K562 (cell line): ENCODE results near the gene UBE2S. TPM values are rescaled to one million over a fixed set of nuclear protein-coding genes. Genes with fewer than 3 reads are reported as not detected.
A peak's percentile ranks its signal among the peaks of the same experiment; 100 is the strongest.
"Not testable (repeated sequence)": the region's sequence is repeated elsewhere in the genome, so short reads cannot be mapped to it uniquely, and the experiment has no call there.

ENCODE experiments used
- CBX1 ChIP-seq: sonication (generic); IDR thresholded peaks from 2 replicates; pipeline ENCODE4 v1.6.1; 2016; ENCODE audit warnings: antibody characterized with exemption, low read depth, mild to moderate bottlenecking
- ERF ChIP-seq: fragments of 450-650 bp; formaldehyde crosslinking; IDR thresholded peaks from 2 replicates; pipeline ENCODE4 v1.4.0; 2020; ENCODE audit warnings: mild to moderate bottlenecking, mixed read lengths
- ILF3 ChIP-seq: fragments of 450-650 bp; IDR thresholded peaks from 2 replicates; pipeline ENCODE4 v1.6.1; 2018; ENCODE audit warnings: antibody characterized with exemption, mild to moderate bottlenecking, moderate library complexity, borderline replicate concordance
- RB1 ChIP-seq: fragments of 450-650 bp; IDR thresholded peaks from 2 replicates; pipeline ENCODE4 v1.6.1; 2017; ENCODE audit warnings: low read depth, mild to moderate bottlenecking
- RBFOX2 ChIP-seq: fragments of 200-400 bp; formaldehyde crosslinking; IDR thresholded peaks from 2 replicates; pipeline ENCODE4 v1.6.1; 2017; ENCODE audit warnings: low read depth, mild to moderate bottlenecking, low read length, moderate library complexity
- RBM14 ChIP-seq: fragments of 200-400 bp; formaldehyde crosslinking; IDR thresholded peaks from 2 replicates; pipeline ENCODE4 v1.6.1; 2018; ENCODE audit warnings: low read depth, mild to moderate bottlenecking, low read length, moderate library complexity, borderline replicate concordance; ENCODE audit not compliant: insufficient read depth
- RBM22 ChIP-seq: fragments of 200-400 bp; formaldehyde crosslinking; IDR thresholded peaks from 2 replicates; pipeline ENCODE4 v1.6.1; 2018; ENCODE audit warnings: low read length, low read depth; ENCODE audit not compliant: poor library complexity, severe bottlenecking
- SMAD1 ChIP-seq: fragments of 150-350 bp; IDR thresholded peaks from 2 replicates; pipeline ENCODE4 v1.6.1; 2014; ENCODE audit warnings: low read length, low read depth; ENCODE audit not compliant: partially characterized antibody
- SRF ChIP-seq, 2 experiments: fragments of 250-450, 450-650 bp in 1 of 2; sonication (Bioruptor Pico) in 1 of 2; sonication (generic) in 1 of 2; formaldehyde crosslinking; IDR thresholded peaks; 2 replicates each; pipeline versions ENCODE4 v1.5.0 to v1.5.1; 2020 to 2022; ENCODE audit warnings: mild to moderate bottlenecking in 1 of 2, missing genetic modification reagents in 1 of 2
- U2AF1 ChIP-seq: fragments of 200-400 bp; formaldehyde crosslinking; optimal IDR thresholded peaks from 2 replicates; pipeline ENCODE3; 2017; ENCODE audit warnings: mild to moderate bottlenecking, low read depth, low read length, moderate library complexity
- YY1 ChIP-seq, 3 experiments: IDR thresholded peaks; 2 replicates each; pipeline ENCODE4 v1.6.1; 2011; ENCODE audit warnings: low read length in 2 of 3, mild to moderate bottlenecking in 2 of 3, moderate library complexity in 2 of 3, borderline replicate concordance in 1 of 3, control low read depth in 1 of 3, low read depth in 1 of 3; ENCODE audit not compliant: insufficient read depth in 3 of 3, insufficient replicate concordance in 2 of 3, control insufficient read depth in 1 of 3, insufficient read length in 1 of 3; ENCODE audit errors: extremely low read depth in 1 of 3
- ZFX ChIP-seq: sonication (generic); formaldehyde crosslinking; IDR thresholded peaks from 2 replicates; pipeline ENCODE4 v1.8.0; 2022; ENCODE audit warnings: mild to moderate bottlenecking, missing genetic modification reagents, moderate library complexity
- ZNF436 ChIP-seq: fragments of 250-450, 450-650 bp; sonication (Bioruptor Pico); formaldehyde crosslinking; IDR thresholded peaks from 2 replicates; pipeline ENCODE4 v1.7.0; 2020; ENCODE audit warnings: mild to moderate bottlenecking
- ZNF57 ChIP-seq: fragments of 450-650 bp; formaldehyde crosslinking; IDR thresholded peaks from 2 replicates; pipeline ENCODE4 v1.4.0; 2020; ENCODE audit warnings: mild to moderate bottlenecking, moderate library complexity
- ZNF583 ChIP-seq: fragments of 250-450 bp; sonication (Bioruptor Pico); IDR thresholded peaks from 2 replicates; pipeline ENCODE4 v1.4.0; 2020
- polyA plus RNA-seq, 8 experiments: library from polyadenylated mRNA; depleted of rRNA in 4 of 8; stranded (reverse) in 5 of 8; unstranded in 3 of 8; fragments of >200 nt; fragmentation: Nextera tagmentation in 2 of 8; fragmentation: Illumina TruSeq in 1 of 8; extraction: Ambion mirVana in 2 of 8; extraction: Trizol in 1 of 8; gene quantifications; 2 replicates each; pipeline versions ENCODE4 v1.2.1 to v1.2.3, GENCODE V29; 2011 to 2014; ENCODE audit warnings: inconsistent platforms in 1 of 8, missing spikeins in 1 of 8
- total RNA-seq, 7 experiments: library from RNA; depleted of rRNA in 6 of 7; stranded (reverse); fragments of >200 nt in 6 of 7; fragmentation: Illumina TruSeq in 2 of 7; extraction: Trizol in 2 of 7; gene quantifications; 2 replicates each; pipeline versions ENCODE4 v1.2.1 to v1.2.3, GENCODE V29; 2011 to 2021; ENCODE audit warnings: low replicate concordance in 1 of 7
- TF ChIP-seq, protein P1 (sequence below), 2 experiments: fragments of 450-650 bp; formaldehyde crosslinking in 1 of 2; IDR thresholded peaks; 2 replicates each; pipeline versions ENCODE4 v1.4.0 to v1.6.1; 2014 to 2020; ENCODE audit warnings: mild to moderate bottlenecking in 2 of 2, borderline replicate concordance in 1 of 2, low read depth in 1 of 2

Gene UBE2S
- total and polyA plus RNA-seq, 9 of the 15 experiments (the other 6 are each of a cell fraction or from before 2014, with no cell fraction given), result 1.5 to 1,305 (median 157) TPM

DNA sequence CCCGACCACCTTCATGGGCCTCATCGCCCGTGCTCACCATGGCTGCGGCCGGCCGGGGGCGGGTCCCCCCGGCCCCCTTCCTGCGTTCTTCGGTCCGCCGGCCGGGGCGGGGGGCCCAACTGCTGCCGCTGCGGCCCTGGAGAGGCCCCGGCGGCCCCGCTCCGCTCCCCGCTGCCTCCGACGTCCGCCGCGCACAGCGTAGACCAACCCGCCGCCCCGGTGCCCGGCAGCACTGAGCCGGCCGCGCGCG, at the start of gene UBE2S (continued):
- 0 out of 2 replicates have a peak, but pooled peaks have one; percentile 32 for TF ChIP-seq ZNF436 (CRISPR knock-in tag)
- peak; percentile 88 for TF ChIP-seq SMAD1
- peak; percentile 98 for TF ChIP-seq RBFOX2
- peak; percentile 68; the same call in 1 of the 2 replicates for TF ChIP-seq ERF (CRISPR knock-in tag)
- peak; percentile 94; the same call in 1 of the 2 replicates for TF ChIP-seq ILF3
- 0 out of 2 replicates have a peak, but pooled peaks have one; percentile 45 for TF ChIP-seq ZNF583 (CRISPR knock-in tag)
- TF ChIP-seq CBX1, result peak; percentile 95
- TF ChIP-seq, protein P1, sequence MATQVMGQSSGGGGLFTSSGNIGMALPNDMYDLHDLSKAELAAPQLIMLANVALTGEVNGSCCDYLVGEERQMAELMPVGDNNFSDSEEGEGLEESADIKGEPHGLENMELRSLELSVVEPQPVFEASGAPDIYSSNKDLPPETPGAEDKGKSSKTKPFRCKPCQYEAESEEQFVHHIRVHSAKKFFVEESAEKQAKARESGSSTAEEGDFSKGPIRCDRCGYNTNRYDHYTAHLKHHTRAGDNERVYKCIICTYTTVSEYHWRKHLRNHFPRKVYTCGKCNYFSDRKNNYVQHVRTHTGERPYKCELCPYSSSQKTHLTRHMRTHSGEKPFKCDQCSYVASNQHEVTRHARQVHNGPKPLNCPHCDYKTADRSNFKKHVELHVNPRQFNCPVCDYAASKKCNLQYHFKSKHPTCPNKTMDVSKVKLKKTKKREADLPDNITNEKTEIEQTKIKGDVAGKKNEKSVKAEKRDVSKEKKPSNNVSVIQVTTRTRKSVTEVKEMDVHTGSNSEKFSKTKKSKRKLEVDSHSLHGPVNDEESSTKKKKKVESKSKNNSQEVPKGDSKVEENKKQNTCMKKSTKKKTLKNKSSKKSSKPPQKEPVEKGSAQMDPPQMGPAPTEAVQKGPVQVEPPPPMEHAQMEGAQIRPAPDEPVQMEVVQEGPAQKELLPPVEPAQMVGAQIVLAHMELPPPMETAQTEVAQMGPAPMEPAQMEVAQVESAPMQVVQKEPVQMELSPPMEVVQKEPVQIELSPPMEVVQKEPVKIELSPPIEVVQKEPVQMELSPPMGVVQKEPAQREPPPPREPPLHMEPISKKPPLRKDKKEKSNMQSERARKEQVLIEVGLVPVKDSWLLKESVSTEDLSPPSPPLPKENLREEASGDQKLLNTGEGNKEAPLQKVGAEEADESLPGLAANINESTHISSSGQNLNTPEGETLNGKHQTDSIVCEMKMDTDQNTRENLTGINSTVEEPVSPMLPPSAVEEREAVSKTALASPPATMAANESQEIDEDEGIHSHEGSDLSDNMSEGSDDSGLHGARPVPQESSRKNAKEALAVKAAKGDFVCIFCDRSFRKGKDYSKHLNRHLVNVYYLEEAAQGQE (IDR thresholded peaks at IDR 0.05; ENCODE audit: borderline replicate concordance), result not testable (repeated sequence)
- TF ChIP-seq, protein P1 (CRISPR knock-in tag; IDR thresholded peaks at IDR 0.05; ENCODE audit: low read depth), result peak; percentile 75; the same call in 1 of the 2 replicates
- peak; percentile 88 for TF ChIP-seq U2AF1
- peak; percentile 78 for TF ChIP-seq ZFX (CRISPR knock-in tag)
- peak in 1 of 2 experiments; percentile 47; a peak in 1 of 4 replicates for TF ChIP-seq SRF (CRISPR knock-in tag; IDR thresholded peaks at IDR 0.05)
- TF ChIP-seq YY1 (IDR thresholded peaks at IDR 0.05; ENCODE audit: borderline replicate concordance in 1 of 3, control insufficient read depth in 1 of 3, extremely low read depth in 1 of 3, insufficient read depth in 3 of 3, insufficient read length in 1 of 3, insufficient replicate concordance in 2 of 3, low read depth in 1 of 3, low read length in 2 of 3), result peak in 1 of 3 experiments; percentile 20
- peak; percentile 89; the same call in 1 of the 2 replicates for TF ChIP-seq RBM14
- TF ChIP-seq RB1, result peak; percentile 89
- TF ChIP-seq ZNF57 (CRISPR knock-in tag), result 0 out of 2 replicates have a peak, but pooled peaks have one; percentile 26
- TF ChIP-seq RBM22, result peak; percentile 95
